KMS-11 (cell line): ENCODE results near the gene ZNHIT2.

Experiments
- H2AFZ ChIP-seq: fragments of 200-600 bp; sonication (generic); 2 replicates; pipeline ENCODE4 v1.6.1; 2016; ENCODE audit warnings: antibody characterized with exemption, mixed run types, low read depth
- H3K27ac ChIP-seq: fragments of 200-600 bp; sonication (generic); 2 replicates; pipeline ENCODE4 v1.6.1; 2016; ENCODE audit warnings: mild to moderate bottlenecking, mixed run types
- H3K27me3 ChIP-seq: fragments of 200-600 bp; sonication (generic); 2 replicates; pipeline ENCODE4 v1.6.1; 2017; ENCODE audit warnings: mild to moderate bottlenecking, low read depth, mixed run types, moderate library complexity; ENCODE audit not compliant: insufficient read depth
- H3K36me3 ChIP-seq: fragments of 200-600 bp; sonication (generic); 2 replicates; pipeline ENCODE4 v1.6.1; 2017; ENCODE audit warnings: mild to moderate bottlenecking, mixed run types; ENCODE audit not compliant: insufficient read depth
- H3K4me1 ChIP-seq: fragments of 200-600 bp; sonication (generic); 2 replicates; pipeline ENCODE4 v1.6.1; 2016; ENCODE audit warnings: mild to moderate bottlenecking, low read depth, mixed run types; ENCODE audit not compliant: poor library complexity, severe bottlenecking
- H3K4me2 ChIP-seq: fragments of 200-600 bp; sonication (generic); 2 replicates; pipeline ENCODE4 v1.7.0; 2016; ENCODE audit warnings: mild to moderate bottlenecking, mixed run types
- H3K4me3 ChIP-seq: fragments of 200-600 bp; sonication (generic); IDR thresholded peaks from 2 replicates; pipeline ENCODE4 v1.6.1; 2017; ENCODE audit warnings: low read depth, low read length, mixed read lengths; ENCODE audit not compliant: insufficient read depth
- H3K79me2 ChIP-seq: fragments of 200-600 bp; sonication (generic); 2 replicates; pipeline ENCODE4 v1.6.1; 2016; ENCODE audit warnings: low read depth, mixed run types; ENCODE audit not compliant: insufficient read depth
- H3K9ac ChIP-seq: fragments of 200-600 bp; sonication (generic); 2 replicates; pipeline ENCODE4 v1.6.1; 2016; ENCODE audit warnings: mild to moderate bottlenecking, mixed run types
- H4K20me1 ChIP-seq: fragments of 200-600 bp; sonication (generic); 2 replicates; pipeline ENCODE4 v1.6.1; 2016; ENCODE audit warnings: mild to moderate bottlenecking, mixed run types; ENCODE audit not compliant: insufficient read depth
- CTCF ChIP-seq: fragments of 200-600 bp; sonication (generic); conservative IDR thresholded peaks from 2 replicates; pipeline ENCODE4 v1.6.1; 2017; ENCODE audit warnings: low read depth, mild to moderate bottlenecking, antibody characterized with exemption, low read length, moderate library complexity, mixed read lengths

Gene ZNHIT2

GRCh38 chr11:65107751-65108468 is 9.6 kb downstream of the ZNHIT2 start:
- no peak for TF ChIP-seq CTCF
- H3K27me3 ChIP-seq = no peaks in the 10 kb centered on the region
- no peaks in the 10 kb centered on the region for H3K79me2 ChIP-seq
- peaks cover 33% of the 10 kb centered on the region for H3K4me1 ChIP-seq
- H3K4me3 ChIP-seq = no peak overlapping the region
- H3K36me3 ChIP-seq = no peaks in the 10 kb centered on the region
- H4K20me1 ChIP-seq = no peaks in the 10 kb centered on the region
- no peak overlapping the region for H2AFZ ChIP-seq
- no peak overlapping the region for H3K4me2 ChIP-seq
- H3K9ac ChIP-seq = no peak overlapping the region
- H3K27ac ChIP-seq = no peak overlapping the region

- Histone ChIP-seq H4K20me1 (no peaks in the 10 kb centered on the region), H3K79me2 (no peaks in the 10 kb centered on the region), H3K4me2 (no peak overlapping the region), H3K27ac (no peak overlapping the region), H3K9ac (no peak overlapping the region), H2AFZ (no peak overlapping the region), H3K4me1 (peaks cover 32% of the 10 kb centered on the region), H3K27me3 (no peaks in the 10 kb centered on the region), H3K36me3 (no peaks in the 10 kb centered on the region), H3K4me3 (no peak overlapping the region)
- no peak for TF ChIP-seq CTCF
Measured at GRCh38 chr11:65107078-65107477, 10.4 kb downstream of the ZNHIT2 start.

- Histone ChIP-seq H2AFZ (no peak overlapping the region), H3K27me3 (no peaks in the 10 kb centered on the region), H3K27ac (no peak overlapping the region), H3K4me2 (no peak overlapping the region), H3K79me2 (peaks cover 5% of the 10 kb centered on the region; the same call in 1 of the 2 replicates), H3K4me3 (no peak overlapping the region), H4K20me1 (no peaks in the 10 kb centered on the region), H3K4me1 (peaks cover 14% of the 10 kb centered on the region), H3K9ac (no peak overlapping the region), H3K36me3 (no peaks in the 10 kb centered on the region)
- no peak for TF ChIP-seq CTCF
Measured at GRCh38 chr11:65104628-65105027, 12.9 kb downstream of the ZNHIT2 start.

- H3K4me2 ChIP-seq = no peak overlapping the region
- no peak for TF ChIP-seq CTCF
- H4K20me1 ChIP-seq = no peaks in the 10 kb centered on the region
- peaks cover 16% of the 10 kb centered on the region; the same call in 1 of the 2 replicates for H3K79me2 ChIP-seq
- no peak overlapping the region for H3K27ac ChIP-seq
- no peak overlapping the region for H3K4me3 ChIP-seq
- peaks cover 18% of the 10 kb centered on the region for H3K4me1 ChIP-seq
- no peak overlapping the region for H2AFZ ChIP-seq
- no peak overlapping the region for H3K9ac ChIP-seq
- H3K36me3 ChIP-seq = no peaks in the 10 kb centered on the region
- no peaks in the 10 kb centered on the region for H3K27me3 ChIP-seq
Measured at GRCh38 chr11:65103476-65103875, 14.0 kb downstream of the ZNHIT2 start.
